HCT116 (cell line): ENCODE measurements around the gene VASH1. TPM values are rescaled to one million over a fixed set of nuclear protein-coding genes. Genes with fewer than 3 reads are reported as not detected.

Source experiments
- ATAC-seq: fragments of 200-7000 bp; cut with Tn5 transposase; 2 replicates; pipeline ENCODE4 v1.9.1; 2020; ENCODE audit warnings: mild to moderate bottlenecking, moderate library complexity
- BruUV-seq: library from RNA; stranded (reverse); fragments of 400-500 nt; replicated peaks from 2 replicates; lab custom pipeline; 2021; lab: Mats Ljungman, UMichigan
- CTCF ChIA-PET: fragments of 300-600 bp; sonication (Branson Sonifier 250); formaldehyde crosslinking; loops from one replicate; lab custom pipeline; 2021; ENCODE audit warnings: antibody characterized with exemption; lab: Charles Lee
- POLR2A ChIA-PET: fragments of 300-600, 350-600 bp; sonication (Branson Sonifier 250); formaldehyde crosslinking; loops from one replicate; lab custom pipeline; 2021; ENCODE audit warnings: antibody characterized with exemption; lab: Charles Lee
- RAD21 ChIA-PET, 2 experiments: fragments of 300-600 bp; sonication (Branson Sonifier 250); formaldehyde crosslinking; loops; one replicate each; lab custom pipeline; 2023; ENCODE audit warnings: low total read pairs in 2 of 2; ENCODE audit not compliant: uncharacterized antibody in 2 of 2, unreplicated experiment in 2 of 2, low non-redundant PET in 1 of 2; lab: Charles Lee
- DNase-seq: peaks from one replicate; pipeline ENCODE4 v3.0.0-alpha.2; 2010; ENCODE audit warnings: low read depth, low spot score
- H2AFZ ChIP-seq: fragments of 200-600 bp; shearing (Covaris generic), sonication (generic); 2 replicates; pipeline ENCODE4 v1.6.1; 2017; ENCODE audit warnings: low read depth, mixed run types, mixed read lengths, antibody characterized with exemption, low read length; ENCODE audit not compliant: poor library complexity, severe bottlenecking
- H3K27ac ChIP-seq: 2 replicates; pipeline ENCODE4 v1.5.1; 2012; ENCODE audit warnings: low read depth, low read length
- H3K27me3 ChIP-seq: fragments of 200-600 bp; sonication (generic); 2 replicates; pipeline ENCODE4 v1.6.1; 2016; ENCODE audit warnings: mixed run types, low read length, mixed read lengths; ENCODE audit not compliant: insufficient read depth
- H3K36me3 ChIP-seq, 2 experiments: fragments of 200-500 bp in 1 of 2; fragments of 200-600 bp in 1 of 2; sonication (Bioruptor generic) in 1 of 2; sonication (generic) in 1 of 2; 2 replicates each; pipeline versions ENCODE4 v1.5.1 to v1.6.1; 2014 to 2016; ENCODE audit warnings: low read length in 2 of 2, inconsistent platforms in 1 of 2, mixed read lengths in 1 of 2, mixed run types in 1 of 2; ENCODE audit not compliant: insufficient read depth in 2 of 2, control insufficient read depth in 1 of 2
- H3K4me1 ChIP-seq, 2 experiments: fragments of 200-600 bp in 1 of 2; sonication (generic) in 1 of 2; 2 replicates each; pipeline versions ENCODE4 v1.5.1 to v1.6.1; 2012 to 2017; ENCODE audit warnings: low read length in 2 of 2, inconsistent platforms in 1 of 2, mild to moderate bottlenecking in 1 of 2, mixed read lengths in 1 of 2, mixed run types in 1 of 2, moderate library complexity in 1 of 2; ENCODE audit not compliant: insufficient read depth in 2 of 2, control insufficient read depth in 1 of 2
- H3K4me2 ChIP-seq: fragments of 200-600 bp; sonication (generic); 2 replicates; pipeline ENCODE4 v1.6.1; 2017; ENCODE audit warnings: mixed run types, low read length, mixed read lengths
- H3K4me3 ChIP-seq, 2 experiments: fragments of 200-600 bp in 1 of 2; sonication (generic) in 1 of 2; replicated peaks in 1 of 2; 2 replicates each; pipeline ENCODE4 v1.5.1; 2011 to 2016; ENCODE audit warnings: low read length in 2 of 2, control low read depth in 1 of 2, low read depth in 1 of 2, mild to moderate bottlenecking in 1 of 2, mixed read lengths in 1 of 2, mixed run types in 1 of 2
- H3K79me2 ChIP-seq: fragments of 200-600 bp; sonication (generic); 2 replicates; pipeline ENCODE4 v1.6.1; 2017; ENCODE audit warnings: mild to moderate bottlenecking, mixed run types, low read length, moderate library complexity, mixed read lengths; ENCODE audit not compliant: insufficient read depth
- H3K9ac ChIP-seq: fragments of 200-600 bp; sonication (generic); 2 replicates; pipeline ENCODE4 v1.6.1; 2016; ENCODE audit warnings: low read length, mixed read lengths
- H3K9me2 ChIP-seq: fragments of 200-600 bp; sonication (generic), shearing (Covaris generic); 2 replicates; pipeline ENCODE4 v1.6.1; 2017; ENCODE audit warnings: mixed run types, mild to moderate bottlenecking, moderate library complexity; ENCODE audit not compliant: insufficient read depth
- H3K9me3 ChIP-seq, 2 experiments: fragments of 200-500 bp in 1 of 2; fragments of 200-600 bp in 1 of 2; sonication (Bioruptor generic) in 1 of 2; sonication (generic) in 1 of 2; 2 replicates each; pipeline ENCODE4 v1.6.1; 2014 to 2017; ENCODE audit warnings: low read length in 2 of 2, mixed read lengths in 2 of 2, inconsistent platforms in 1 of 2, low read depth in 1 of 2, mild to moderate bottlenecking in 1 of 2, mixed run types in 1 of 2, moderate library complexity in 1 of 2; ENCODE audit not compliant: control insufficient read depth in 1 of 2, insufficient read depth in 1 of 2
- H4K20me1 ChIP-seq: fragments of 200-600 bp; sonication (generic), shearing (Covaris generic); 2 replicates; pipeline ENCODE4 v1.6.1; 2017; ENCODE audit warnings: mixed run types, mild to moderate bottlenecking, moderate library complexity; ENCODE audit not compliant: insufficient read depth
- CBX3 ChIP-seq: IDR thresholded peaks from 2 replicates; pipeline ENCODE4 v1.6.1; 2012; ENCODE audit warnings: low read depth
- CEBPB ChIP-seq: IDR thresholded peaks from 2 replicates; pipeline ENCODE4 v1.6.1; 2012; ENCODE audit warnings: low read depth
- EGR1 ChIP-seq: IDR thresholded peaks from 2 replicates; pipeline ENCODE4 v1.6.1; 2012; ENCODE audit warnings: low read depth
- ELF1 ChIP-seq: IDR thresholded peaks from 2 replicates; pipeline ENCODE4 v1.6.1; 2012; ENCODE audit warnings: low read depth, borderline replicate concordance
- EZH2phosphoT487 ChIP-seq: fragments of 200-600 bp; IDR thresholded peaks from 2 replicates; pipeline ENCODE4 v1.6.1; 2018; ENCODE audit warnings: antibody characterized with exemption, borderline replicate concordance
- FOSL1 ChIP-seq: IDR thresholded peaks from 2 replicates; pipeline ENCODE4 v1.6.1; 2012; ENCODE audit warnings: low read depth
- JUND ChIP-seq: IDR thresholded peaks from 2 replicates; pipeline ENCODE4 v1.6.1; 2012
- MAX ChIP-seq: IDR thresholded peaks from 2 replicates; pipeline ENCODE4 v1.6.1; 2012
- POLR2A ChIP-seq: IDR thresholded peaks from 2 replicates; pipeline ENCODE4 v1.7.0; 2011; ENCODE audit warnings: borderline replicate concordance; ENCODE audit not compliant: insufficient read depth, insufficient read length; ENCODE audit errors: extremely low read depth
- POLR2AphosphoS5 ChIP-seq: IDR thresholded peaks from 2 replicates; pipeline ENCODE4 v1.6.1; 2011; ENCODE audit warnings: mild to moderate bottlenecking, low read depth, low read length, moderate library complexity
- RAD21 ChIP-seq: IDR thresholded peaks from 2 replicates; pipeline ENCODE4 v1.6.1; 2012; ENCODE audit warnings: low read depth, mild to moderate bottlenecking
- REST ChIP-seq: IDR thresholded peaks from 2 replicates; pipeline ENCODE4 v1.6.1; 2012; ENCODE audit warnings: low read depth
- SIN3A ChIP-seq: IDR thresholded peaks from 2 replicates; pipeline ENCODE4 v1.6.1; 2012; ENCODE audit warnings: low read depth
- SP1 ChIP-seq: IDR thresholded peaks from 2 replicates; pipeline ENCODE4 v1.6.1; 2012; ENCODE audit warnings: low read depth
- SRF ChIP-seq: IDR thresholded peaks from 2 replicates; pipeline ENCODE4 v1.6.1; 2012; ENCODE audit warnings: low read depth
- YY1 ChIP-seq: IDR thresholded peaks from 2 replicates; pipeline ENCODE4 v1.6.1; 2011; ENCODE audit warnings: low read length, low read depth, moderate library complexity, mild to moderate bottlenecking; ENCODE audit not compliant: insufficient replicate concordance; ENCODE audit errors: extremely low read depth
- ZBTB33 ChIP-seq: IDR thresholded peaks from 2 replicates; pipeline ENCODE4 v1.6.1; 2011; ENCODE audit warnings: mild to moderate bottlenecking, low read length, moderate library complexity; ENCODE audit not compliant: insufficient replicate concordance; ENCODE audit errors: extremely low read depth
- ZFX ChIP-seq: fragments of 450-650 bp; IDR thresholded peaks from 2 replicates; pipeline ENCODE4 v1.6.1; 2017
- intact Hi-C: fragments of 100-400 bp; cut with micrococcal nuclease; formaldehyde crosslinking; loops from 2 replicates; pipeline ENCODE4 v1.10.0; 2022
- total RNA-seq: library from RNA; stranded (reverse); gene quantifications from one replicate; pipeline ENCODE4 v1.2.1, GENCODE V29; 2021; ENCODE audit not compliant: unreplicated experiment

Gene VASH1
- total RNA-seq, 1 experiment from 2014 or later = 13.3 TPM

- RAD21 ChIA-PET = no interaction called here
- no peaks in the 10 kb centered on the region for H3K27me3 ChIP-seq
- peaks cover 9 to 16% of the 10 kb centered on the region in 2 experiments for H3K4me1 ChIP-seq
- H3K4me3 ChIP-seq = peak overlapping the region; percentile 44 to 69
- H4K20me1 ChIP-seq = no peaks in the 10 kb centered on the region
- no peak overlapping the region for H2AFZ ChIP-seq
- H3K9me2 ChIP-seq = no peaks in the 10 kb centered on the region
- H3K9ac ChIP-seq = peak overlapping the region; percentile 71
- no peak for DNase-seq
- H3K4me2 ChIP-seq = peak overlapping the region; percentile 82
- no TSS peak for BruUV-seq
- no peaks in the 10 kb centered on the region for H3K9me3 ChIP-seq
- no peaks in the 10 kb centered on the region for H3K36me3 ChIP-seq
- TF ChIP-seq POLR2A (no peak), ZFX (no peak), JUND (no peak), RAD21 (no peak), CBX3 (no peak), EGR1 (no peak), FOSL1 (no peak), ZBTB33 (no peak), SRF (no peak), YY1 (no peak), SIN3A (no peak), REST (no peak), POLR2AphosphoS5 (no peak), SP1 (no peak), MAX (no peak), ELF1 (no peak), EZH2phosphoT487 (no peak), CEBPB (no peak)
- TF ChIP-seq, all 23 proteins: peak for 0
- CTCF ChIA-PET = interaction anchor here (1.0 to 1.6 kb wide), 2 partner anchors 23 to 114 kb away, joined by 3 to 8 read pairs; no protein-coding TSS in a partner anchor
- Histone ChIP-seq H3K79me2 (no peaks in the 10 kb centered on the region), H3K27ac (peak overlapping the region; percentile 76; the same call in 1 of the 2 replicates)
- intact Hi-C loops = no loop called here
- no peak for ATAC-seq
- POLR2A ChIA-PET = interaction anchor here (1.9 kb wide), 1 partner anchor 10 kb away, joined by 4 read pairs; no protein-coding TSS in a partner anchor
Measured at GRCh38 chr14:76761960-76762410, 717 bp downstream of the VASH1 start.
